Sigmoid colon (tissue), 7 donors: ENCODE data around the gene MYBBP1A. TPM values are rescaled to one million over a fixed set of nuclear protein-coding genes. Genes with fewer than 3 reads are reported as not detected.

Experiments
- DNase-seq: peaks from one replicate; pipeline ENCODE4 v3.0.0-alpha.2; 2019
- H3K27ac ChIP-seq, 4 donors: fragments of 200-600 bp; sonication (generic); one replicate each; pipeline ENCODE4 v1.5.1; 2016 to 2019; ENCODE audit warnings: mild to moderate bottlenecking in 1 of 4
- H3K27me3 ChIP-seq, 3 donors: fragments of 200-600 bp; sonication (generic); one replicate each; pipeline ENCODE4 v1.5.1; 2019; ENCODE audit warnings: mild to moderate bottlenecking in 1 of 3
- H3K36me3 ChIP-seq, 4 donors: fragments of 200-600 bp; sonication (generic); one replicate each; pipeline ENCODE4 v1.5.1; 2016 to 2019
- H3K4me1 ChIP-seq, 4 donors: fragments of 200-600 bp; sonication (generic); one replicate each; pipeline ENCODE4 v1.5.1; 2017 to 2019
- H3K4me3 ChIP-seq, 4 donors: fragments of 200-600 bp; sonication (generic); one replicate each; pipeline ENCODE4 v1.5.1; 2017 to 2019; ENCODE audit warnings: mild to moderate bottlenecking in 2 of 4, moderate library complexity in 1 of 4
- H3K9me3 ChIP-seq, 4 donors: fragments of 200-600 bp in 3 of 4; sonication (generic) in 3 of 4; one replicate each; pipeline versions ENCODE4 v1.5.1 to v1.6.1; 2013 to 2019
- CTCF ChIP-seq, 4 experiments: fragments of 450-650 bp in 3 of 4; fragments of 200-600 bp in 1 of 4; IDR thresholded peaks; one replicate each; pipeline ENCODE4 v1.5.1; 2016 to 2019; ENCODE audit warnings: antibody characterized with exemption in 4 of 4, mild to moderate bottlenecking in 3 of 4, moderate library complexity in 2 of 4
- EP300 ChIP-seq, 4 donors: sonication (generic); formaldehyde crosslinking; IDR thresholded peaks; one replicate each; pipeline ENCODE4 v1.6.1; 2017; ENCODE audit warnings: antibody characterized with exemption in 4 of 4
- POLR2A ChIP-seq, 2 donors: fragments of 450-650 bp; IDR thresholded peaks; one replicate each; pipeline ENCODE4 v1.6.1; 2016; ENCODE audit warnings: antibody characterized with exemption in 2 of 2, mild to moderate bottlenecking in 2 of 2, moderate library complexity in 2 of 2
- POLR2AphosphoS5 ChIP-seq, 4 donors: sonication (generic); formaldehyde crosslinking; IDR thresholded peaks; one replicate each; pipeline ENCODE4 v1.6.1; 2017; ENCODE audit warnings: antibody characterized with exemption in 4 of 4
- WGBS, 2 donors: extraction: QIAGEN DNeasy Blood & Tissue Kit; methylation state at CpG; one replicate each; pipeline ENCODE4 v1.1.7; 2013; 5-methylcytosine and 5-hydroxymethylcytosine counted together
- intact Hi-C: fragments of 100-400 bp; cut with DNase I; formaldehyde crosslinking; loops from one replicate; pipeline ENCODE4 v1.15.1; 2023
- polyA plus RNA-seq, 3 donors: library from polyadenylated mRNA; stranded (reverse); fragments of 200-250 nt; gene quantifications; one replicate each; pipeline ENCODE4 v1.2.3, GENCODE V29; 2013
- total RNA-seq, 4 donors: library from RNA; depleted of rRNA; stranded (reverse); fragments of >200 nt; gene quantifications; one replicate each; pipeline ENCODE4 v1.1.0, GENCODE V29; 2016
- donor health status: healthy with polysubstance abuse.
- donor health status: Bipolar disorder and iron deficiency.
- donor health status: healthy.

Gene MYBBP1A
- total and polyA plus RNA-seq, 7 donors: 6.6 to 44.5 (median 25.8) TPM

DNA sequence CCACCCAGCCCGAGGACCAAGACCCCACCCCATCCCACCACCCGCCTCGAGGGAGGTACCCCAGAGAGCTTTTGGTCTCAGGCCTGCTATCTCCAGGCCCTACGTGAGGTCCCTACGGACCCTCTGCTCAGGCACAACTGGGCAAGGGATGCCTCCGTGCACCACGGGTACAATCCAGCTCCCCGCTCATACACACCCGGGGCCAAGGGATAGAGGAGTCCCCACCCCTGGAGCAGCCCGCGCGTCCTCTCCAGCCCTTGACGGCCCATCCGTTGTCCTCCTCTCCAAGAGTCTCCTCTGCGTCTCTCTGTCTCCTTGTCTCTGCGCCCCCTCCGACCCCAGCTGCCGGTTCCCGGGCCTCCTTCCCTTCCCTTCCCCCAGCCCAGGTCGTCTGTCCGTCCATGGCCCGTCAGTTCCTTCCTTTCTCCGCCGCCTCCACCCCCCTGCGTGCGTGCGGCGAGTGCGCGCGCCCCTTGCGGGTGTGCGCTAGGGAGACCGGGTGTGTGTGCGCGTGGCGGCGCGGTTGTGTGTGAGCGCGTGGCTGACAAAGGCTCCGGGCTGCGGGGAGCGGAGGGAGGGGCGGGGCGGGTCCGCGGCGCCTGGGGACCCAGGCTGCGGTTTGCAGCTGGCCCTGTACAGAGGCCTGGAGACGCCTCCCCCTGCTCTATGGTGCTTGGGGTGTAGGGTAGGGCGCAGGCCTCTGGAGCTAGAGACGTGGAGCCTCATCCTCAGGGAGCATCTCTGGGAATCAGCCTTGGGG is 55.6 kb downstream of the MYBBP1A start:
- 1% methylated on average over 53 of the region's 53 CpGs for WGBS, 2 donors
- TF ChIP-seq POLR2AphosphoS5 (IDR thresholded peaks at IDR 0.05) (peak in 2 of 4 donors; percentile 11 to 15), EP300 (IDR thresholded peaks at IDR 0.05) (no peak)
- Histone ChIP-seq H3K4me1 (peaks cover 0 to 22% (median 21%) of the 10 kb centered on the region in 4 donors), H3K4me3 (peak overlapping the region; percentile 12 to 47 (median 40)), H3K27ac (peak overlapping the region; percentile 0 to 59 (median 41)), H3K36me3 (no peaks in the 10 kb centered on the region), H3K9me3 (no peaks in the 10 kb centered on the region), H3K27me3 (peaks cover 16 to 55% (median 45%) of the 10 kb centered on the region in 3 donors)
- DNase-seq: no peak
- intact Hi-C loops: no loop called here

DNA sequence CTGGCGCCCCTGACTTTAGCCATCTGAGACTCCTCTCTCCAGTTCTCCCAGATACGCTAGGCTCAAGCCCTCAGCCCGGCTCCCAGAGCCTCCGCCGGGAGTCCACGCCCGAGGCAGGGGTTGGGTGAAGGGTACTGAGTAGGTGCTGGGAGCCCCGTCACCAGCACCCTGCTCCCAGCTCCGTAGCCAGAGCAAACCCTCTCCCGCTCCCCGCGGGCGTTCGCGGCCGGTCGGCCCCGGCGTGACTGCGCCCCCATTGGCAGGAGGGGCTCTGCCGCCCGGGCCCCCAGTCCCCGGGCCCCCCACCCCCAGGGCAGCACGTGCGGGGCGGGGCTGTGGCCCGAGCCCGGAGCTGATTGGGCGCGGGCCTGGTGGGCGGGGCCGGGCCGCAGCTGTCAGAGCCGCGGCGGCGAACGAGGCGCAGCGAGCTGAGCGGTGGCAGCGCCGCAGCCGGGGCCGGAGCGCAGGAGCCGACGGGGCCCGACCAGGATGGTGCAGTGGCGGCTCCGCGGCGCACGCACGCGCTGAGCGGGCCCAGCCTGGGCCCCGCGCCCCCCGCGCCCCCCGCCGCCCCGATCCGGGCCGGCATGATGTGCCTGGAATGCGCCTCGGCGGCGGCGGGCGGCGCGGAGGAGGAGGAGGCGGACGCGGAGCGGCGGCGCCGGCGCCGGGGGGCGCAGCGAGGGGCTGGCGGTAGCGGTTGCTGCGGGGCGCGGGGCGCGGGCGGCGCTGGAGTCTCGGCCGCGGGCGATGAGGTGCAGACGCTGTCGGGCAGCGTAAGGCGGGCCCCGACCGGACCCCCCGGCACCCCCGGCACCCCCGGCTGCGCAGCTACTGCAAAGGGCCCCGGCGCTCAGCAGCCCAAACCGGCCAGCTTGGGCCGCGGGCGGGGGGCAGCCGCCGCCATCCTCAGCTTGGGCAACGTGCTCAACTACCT is 56.5 kb downstream of the MYBBP1A start, which contains the start of gene SPNS2:
TSS of gene SPNS2 (plus strand) at position 421 of the 937 bp plus-strand sequence. CDS start at position 588, 167 bp downstream.
- H3K9me3 ChIP-seq: no peaks in the 10 kb centered on the region
- DNase-seq: no peak
- no peaks in the 10 kb centered on the region for H3K36me3 ChIP-seq
- H3K4me1 ChIP-seq: peaks cover 0 to 22% (median 21%) of the 10 kb centered on the region in 4 donors
- 1% methylated on average over 117 of the region's 117 CpGs for WGBS, 2 donors
- peaks cover 16 to 46% (median 36%) of the 10 kb centered on the region in 3 donors for H3K27me3 ChIP-seq
- H3K27ac ChIP-seq: peak within 1 kb of the TSS; percentile 0 to 59 (median 41)
- H3K4me3 ChIP-seq: peak within 1 kb of the TSS; percentile 12 to 47 (median 40)
- TF ChIP-seq EP300 (IDR thresholded peaks at IDR 0.05) (no peak), CTCF (IDR thresholded peaks at IDR 0.05) (no peak), POLR2AphosphoS5 (IDR thresholded peaks at IDR 0.05) (peak in 1 of 4 donors; percentile 30), POLR2A (IDR thresholded peaks at IDR 0.05) (no peak)
- intact Hi-C loops: no loop called here

- Histone ChIP-seq H3K9me3 (no peaks in the 10 kb centered on the region), H3K4me1 (peaks cover 0 to 22% (median 21%) of the 10 kb centered on the region in 4 donors), H3K4me3 (no peak overlapping the region), H3K27ac (peak overlapping the region in 1 of 4 donors; percentile 5), H3K27me3 (peaks cover 16 to 31% (median 25%) of the 10 kb centered on the region in 3 donors), H3K36me3 (no peaks in the 10 kb centered on the region)
- WGBS, 2 donors: 72 to 75% methylated on average over 23 of the region's 23 CpGs
- intact Hi-C loops: no loop called here
- TF ChIP-seq EP300 (IDR thresholded peaks at IDR 0.05) (no peak), CTCF (IDR thresholded peaks at IDR 0.05) (no peak), POLR2A (IDR thresholded peaks at IDR 0.05) (no peak), POLR2AphosphoS5 (IDR thresholded peaks at IDR 0.05) (no peak)
- DNase-seq: no peak
Observed at GRCh38 chr17:4497101-4497824, 57.9 kb downstream of the MYBBP1A start.

DNA sequence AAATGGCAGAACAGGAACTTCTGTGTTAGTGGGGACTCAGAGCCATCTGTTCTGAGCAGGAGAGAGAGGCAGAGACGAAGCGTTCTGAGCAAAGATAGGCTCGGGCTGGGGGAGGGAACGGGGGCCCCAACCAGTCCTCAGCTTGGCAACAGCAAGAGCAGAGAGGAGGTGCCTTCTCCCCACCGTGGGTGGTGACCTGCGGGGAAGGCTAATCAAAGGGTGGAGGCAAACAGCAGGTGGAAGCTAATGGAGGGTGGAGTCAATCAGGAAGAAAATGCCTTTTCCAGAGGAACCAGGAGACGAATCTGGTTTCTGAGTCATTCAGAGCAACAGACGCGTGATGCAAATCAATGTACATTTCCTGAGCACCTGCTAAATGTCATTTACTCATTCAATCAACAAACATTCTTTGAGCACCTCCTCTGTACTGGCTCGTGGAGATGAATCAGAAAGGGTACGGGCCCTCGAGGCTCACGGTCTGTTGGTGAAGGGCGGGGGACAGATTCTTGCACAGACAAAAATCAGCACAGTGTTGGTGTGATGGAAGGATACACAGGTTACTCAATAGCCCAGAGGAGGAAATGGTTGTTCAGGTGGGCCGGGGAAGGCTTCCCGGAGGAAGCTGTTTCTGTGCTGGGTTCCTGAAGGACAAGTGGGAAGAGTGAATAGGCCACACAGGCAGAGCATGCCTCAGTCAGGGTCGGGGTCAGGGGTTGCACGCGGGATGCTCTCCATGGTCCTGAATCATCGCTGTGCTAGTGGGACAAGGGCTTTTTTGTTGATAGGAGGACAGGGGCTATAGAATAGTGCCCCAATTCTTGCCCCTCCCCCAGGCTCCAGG is 62.2 kb downstream of the MYBBP1A start:
- 8 to 49% methylated on average over 20 of the region's 20 CpGs for WGBS, 2 donors
- no peak overlapping the region for H3K27ac ChIP-seq
- no peak for DNase-seq
- peaks cover 0 to 2% (median 0%) of the 10 kb centered on the region in 4 donors for H3K4me1 ChIP-seq
- no peaks in the 10 kb centered on the region for H3K27me3 ChIP-seq
- no peak for TF ChIP-seq POLR2A (IDR thresholded peaks at IDR 0.05)
- no peak for TF ChIP-seq CTCF (IDR thresholded peaks at IDR 0.05)
- TF ChIP-seq POLR2AphosphoS5 (IDR thresholded peaks at IDR 0.05): no peak
- no peak for TF ChIP-seq EP300 (IDR thresholded peaks at IDR 0.05)
- H3K36me3 ChIP-seq: no peaks in the 10 kb centered on the region
- intact Hi-C loops: no loop called here
- H3K9me3 ChIP-seq: no peaks in the 10 kb centered on the region
- no peak overlapping the region for H3K4me3 ChIP-seq
